Neural cell (in vitro differentiated cells): ENCODE measurements around the gene FTCDNL1. TPM values are rescaled to one million over a fixed set of nuclear protein-coding genes. Genes with fewer than 3 reads are reported as not detected.

Experiments used
- H2AFZ ChIP-seq: fragments of 200-600, 300-800 bp; sonication (generic), shearing (Covaris generic); 2 replicates; pipeline ENCODE4 v1.6.0; 2014; ENCODE audit warnings: low read depth, mild to moderate bottlenecking, antibody characterized with exemption, low read length, moderate library complexity
- H3F3A ChIP-seq: fragments of 200-600 bp; shearing (Covaris generic); 2 replicates; pipeline ENCODE4 v1.6.1; 2016; ENCODE audit warnings: mild to moderate bottlenecking, moderate library complexity, mixed read lengths, antibody characterized with exemption, low read length; ENCODE audit not compliant: insufficient read depth, poor library complexity, severe bottlenecking
- H3K27ac ChIP-seq: fragments of 200-600, 300-800 bp; sonication (generic), shearing (Covaris generic); 2 replicates; pipeline ENCODE4 v1.5.1; 2014; ENCODE audit warnings: mild to moderate bottlenecking, low read length, moderate library complexity
- H3K27me3 ChIP-seq: fragments of 300-800, 200-600 bp; sonication (generic), shearing (Covaris generic); 2 replicates; pipeline ENCODE4 v1.6.0; 2014; ENCODE audit warnings: mild to moderate bottlenecking, low read depth, low read length, moderate library complexity; ENCODE audit not compliant: insufficient read depth
- H3K36me3 ChIP-seq: fragments of 300-800, 200-600 bp; sonication (generic), shearing (Covaris generic); 2 replicates; pipeline ENCODE4 v1.5.1; 2014; ENCODE audit warnings: mild to moderate bottlenecking, antibody characterized with exemption, low read length, moderate library complexity; ENCODE audit not compliant: insufficient read depth
- H3K4me2 ChIP-seq: fragments of 300-800, 200-600 bp; sonication (generic), shearing (Covaris generic); 2 replicates; pipeline ENCODE4 v1.6.0; 2014; ENCODE audit warnings: mild to moderate bottlenecking, low read length
- H3K4me3 ChIP-seq: fragments of 300-800, 200-600 bp; sonication (generic), shearing (Covaris generic); 2 replicates; pipeline ENCODE4 v1.5.1; 2014; ENCODE audit warnings: mild to moderate bottlenecking, low read length, moderate library complexity
- H3K79me2 ChIP-seq: fragments of 200-600 bp; shearing (Covaris generic); replicated peaks from 2 replicates; pipeline ENCODE4 v1.6.0; 2014; ENCODE audit warnings: mild to moderate bottlenecking, low read length, moderate library complexity; ENCODE audit not compliant: insufficient read depth
- H3K9ac ChIP-seq: fragments of 300-800, 200-600 bp; sonication (generic), shearing (Covaris generic); 2 replicates; pipeline ENCODE4 v1.6.1; 2016; ENCODE audit warnings: mild to moderate bottlenecking, low read length, mixed read lengths
- H3K9me2 ChIP-seq: fragments of 200-600 bp; shearing (Covaris generic); 2 replicates; pipeline ENCODE4 v1.6.1; 2016; ENCODE audit warnings: mild to moderate bottlenecking, low read length, mixed read lengths; ENCODE audit not compliant: insufficient read depth
- H3K9me3 ChIP-seq: fragments of 200-600, 300-800 bp; sonication (generic), shearing (Covaris generic); 2 replicates; pipeline ENCODE4 v1.6.1; 2016; ENCODE audit warnings: mild to moderate bottlenecking, mixed run types, low read length, moderate library complexity, mixed read lengths
- H4K20me1 ChIP-seq: fragments of 200-600 bp; shearing (Covaris generic); 2 replicates; pipeline ENCODE4 v1.6.1; 2016; ENCODE audit warnings: mild to moderate bottlenecking, mixed run types; ENCODE audit not compliant: insufficient read depth
- CTCF ChIP-seq: fragments of 450-650 bp; IDR thresholded peaks from 2 replicates; pipeline ENCODE4 v1.5.1; 2014; ENCODE audit warnings: antibody characterized with exemption, mild to moderate bottlenecking, moderate library complexity; ENCODE audit not compliant: poor library complexity, severe bottlenecking
- EP300 ChIP-seq: fragments of 450-650 bp; conservative IDR thresholded peaks from 2 replicates; pipeline ENCODE4 v1.6.1; 2014; ENCODE audit warnings: antibody characterized with exemption, mild to moderate bottlenecking, moderate library complexity; ENCODE audit not compliant: poor library complexity, severe bottlenecking
- EZH2 ChIP-seq: fragments of 200-600, 300-800 bp; shearing (Covaris generic), sonication (generic); IDR thresholded peaks from 2 replicates; pipeline ENCODE4 v1.6.1; 2014; ENCODE audit warnings: antibody characterized with exemption, low read length, borderline replicate concordance, mild to moderate bottlenecking; ENCODE audit not compliant: insufficient read depth, poor library complexity, severe bottlenecking
- MXI1 ChIP-seq: fragments of 450-650 bp; conservative IDR thresholded peaks from 2 replicates; pipeline ENCODE4 v1.6.1; 2014; ENCODE audit warnings: antibody characterized with exemption, mild to moderate bottlenecking; ENCODE audit not compliant: poor library complexity, severe bottlenecking
- POLR2AphosphoS5 ChIP-seq: IDR thresholded peaks from 2 replicates; pipeline ENCODE4 v1.6.1; 2012
- RAD21 ChIP-seq: fragments of 450-650 bp; conservative IDR thresholded peaks from 2 replicates; pipeline ENCODE4 v1.6.1; 2014; ENCODE audit warnings: antibody characterized with exemption, mild to moderate bottlenecking, moderate library complexity
- REST ChIP-seq: IDR thresholded peaks from 2 replicates; pipeline ENCODE4 v1.6.1; 2012; ENCODE audit warnings: borderline replicate concordance
- SMC3 ChIP-seq: fragments of 450-650 bp; conservative IDR thresholded peaks from 2 replicates; pipeline ENCODE4 v1.6.1; 2014; ENCODE audit warnings: antibody characterized with exemption, mild to moderate bottlenecking, moderate library complexity; ENCODE audit not compliant: poor library complexity
- TAF1 ChIP-seq: IDR thresholded peaks from 2 replicates; pipeline ENCODE4 v1.6.1; 2012; ENCODE audit warnings: low read depth
- polyA plus RNA-seq: library from polyadenylated mRNA; depleted of rRNA; stranded (reverse); fragments of >200 nt; gene quantifications from 2 replicates; pipeline ENCODE4 v1.2.3, GENCODE V29; 2014

FTCDNL1 gene
- polyA plus RNA-seq, 1 donor from 2014 or later = not detected

- H3K9ac ChIP-seq = no peak overlapping the region
Observed at GRCh38 chr2:199749571-199749970, 101.4 kb downstream of the FTCDNL1 start.

GRCh38 chr2:199744724-199745123 is 106.3 kb downstream of the FTCDNL1 start:
- H3K27ac ChIP-seq = no peak overlapping the region
- H3K4me2 ChIP-seq = no peak overlapping the region
- no peak overlapping the region for H3K9ac ChIP-seq
- no peaks in the 10 kb centered on the region for H3K27me3 ChIP-seq
- no peaks in the 10 kb centered on the region for H3K9me3 ChIP-seq
- TF ChIP-seq RAD21 (no peak), MXI1 (no peak), CTCF (no peak), TAF1 (no peak), POLR2AphosphoS5 (no peak), EZH2 (no peak)
- no peak overlapping the region for H3K4me3 ChIP-seq
- no peaks in the 10 kb centered on the region for H3F3A ChIP-seq
- no peaks in the 10 kb centered on the region for H3K36me3 ChIP-seq
- no peaks in the 10 kb centered on the region for H4K20me1 ChIP-seq
- no peak overlapping the region for H2AFZ ChIP-seq
- H3K9me2 ChIP-seq = no peaks in the 10 kb centered on the region
- H3K79me2 ChIP-seq = no peaks in the 10 kb centered on the region

More at GRCh38 chr2:199749571-199749970, 101.4 kb downstream of the FTCDNL1 start:
- Histone ChIP-seq H3K27me3 (no peaks in the 10 kb centered on the region), H3K4me3 (no peak overlapping the region), H3K4me2 (no peak overlapping the region), H2AFZ (no peak overlapping the region), H4K20me1 (no peaks in the 10 kb centered on the region), H3K9me3 (no peaks in the 10 kb centered on the region), H3K9me2 (no peaks in the 10 kb centered on the region), H3F3A (no peaks in the 10 kb centered on the region), H3K27ac (no peak overlapping the region), H3K79me2 (no peaks in the 10 kb centered on the region), H3K36me3 (no peaks in the 10 kb centered on the region)
- TF ChIP-seq SMC3 (no peak), TAF1 (no peak), REST (no peak), POLR2AphosphoS5 (no peak), MXI1 (no peak), CTCF (no peak), EZH2 (no peak), RAD21 (no peak), EP300 (no peak)
